Panc1 (cell line): Measurements from ENCODE around the gene ANO8. TPM values are rescaled to one million over a fixed set of nuclear protein-coding genes. Genes with fewer than 3 reads are reported as not detected.

Source experiments
- ATAC-seq: fragments of 200-7000 bp; cut with Tn5 transposase; 2 replicates; pipeline ENCODE4 v1.9.1; 2020; ENCODE audit warnings: mild to moderate bottlenecking, moderate library complexity
- BruUV-seq: library from RNA; stranded (reverse); fragments of 400-500 nt; replicated peaks from 2 replicates; lab custom pipeline; 2021; lab: Mats Ljungman, UMichigan
- CTCF ChIA-PET: fragments of 300-600 bp; sonication (Branson Sonifier 250); formaldehyde crosslinking; loops from one replicate; lab custom pipeline; 2022; ENCODE audit warnings: antibody characterized with exemption; lab: Charles Lee
- POLR2A ChIA-PET: fragments of 300-600 bp; sonication (Branson Sonifier 250); formaldehyde crosslinking; loops from one replicate; lab custom pipeline; 2022; ENCODE audit warnings: antibody characterized with exemption; lab: Charles Lee
- DNase-seq: peaks from one replicate; pipeline ENCODE4 v3.0.0-alpha.2; 2010; ENCODE audit warnings: low read depth, low spot score
- H3K27ac ChIP-seq: 2 replicates; pipeline ENCODE4 v1.5.1; 2011; ENCODE audit warnings: mild to moderate bottlenecking, low read length, inconsistent platforms
- H3K27me3 ChIP-seq: fragments of 200-500 bp; sonication (Bioruptor generic); 2 replicates; pipeline ENCODE4 v1.6.0; 2014; ENCODE audit warnings: low read length, inconsistent platforms; ENCODE audit not compliant: control insufficient read depth, insufficient read depth
- H3K36me3 ChIP-seq: fragments of 200-500 bp; sonication (Bioruptor generic); 2 replicates; pipeline ENCODE4 v1.5.1; 2014; ENCODE audit warnings: inconsistent platforms, mild to moderate bottlenecking, low read length, moderate library complexity; ENCODE audit not compliant: control insufficient read depth, insufficient read depth
- H3K4me1 ChIP-seq: 2 replicates; pipeline ENCODE4 v1.5.1; 2011; ENCODE audit warnings: inconsistent platforms, mild to moderate bottlenecking, low read length, moderate library complexity; ENCODE audit not compliant: control insufficient read depth, insufficient read depth
- H3K4me3 ChIP-seq, 2 experiments: 2 replicates each; pipeline ENCODE4 v1.5.1; 2011 to 2012; ENCODE audit warnings: low read depth in 2 of 2, low read length in 2 of 2, mild to moderate bottlenecking in 2 of 2, inconsistent platforms in 1 of 2, moderate library complexity in 1 of 2
- H3K9me3 ChIP-seq: fragments of 200-500 bp; sonication (Bioruptor generic); 2 replicates; pipeline ENCODE4 v1.5.1; 2014; ENCODE audit warnings: low read depth, mild to moderate bottlenecking, inconsistent platforms, low read length, moderate library complexity; ENCODE audit not compliant: control insufficient read depth, insufficient read depth
- CTCF ChIP-seq: fragments of 450-650 bp; IDR thresholded peaks from 2 replicates; pipeline ENCODE4 v1.5.1; 2017; ENCODE audit warnings: mild to moderate bottlenecking
- POLR2AphosphoS5 ChIP-seq: IDR thresholded peaks from 2 replicates; pipeline ENCODE4 v1.6.1; 2012; ENCODE audit warnings: mild to moderate bottlenecking, low read depth, low read length, moderate library complexity
- SIN3A ChIP-seq: IDR thresholded peaks from 2 replicates; pipeline ENCODE4 v1.6.1; 2012; ENCODE audit warnings: low read depth, mild to moderate bottlenecking, low read length, moderate library complexity, borderline replicate concordance; ENCODE audit not compliant: insufficient read depth
- TCF7L2 ChIP-seq: IDR thresholded peaks from 2 replicates; pipeline ENCODE4 v1.6.1; 2011; ENCODE audit warnings: mild to moderate bottlenecking, low read depth, low read length, inconsistent platforms
- in situ Hi-C: cut with HindIII; loops from 2 replicates; pipeline ENCODE4 v1.10.0; 2016; ENCODE audit warnings: low sequenced_read_pairs, low pct_unique_long_range_greater_than_20kb
- intact Hi-C: fragments of 100-400 bp; cut with micrococcal nuclease; formaldehyde crosslinking; loops from one replicate; pipeline ENCODE4 v1.10.0; 2022; ENCODE audit not compliant: unreplicated experiment
- total RNA-seq: library from RNA; stranded (reverse); gene quantifications from one replicate; pipeline ENCODE4 v1.2.1, GENCODE V29; 2021; ENCODE audit not compliant: unreplicated experiment
- TF ChIP-seq, protein P1 (sequence below), 2 experiments: IDR thresholded peaks; 2 replicates each; pipeline ENCODE4 v1.6.1; 2011 to 2012; ENCODE audit warnings: low read depth in 2 of 2, control low read depth in 1 of 2, low read length in 1 of 2, mild to moderate bottlenecking in 1 of 2, moderate library complexity in 1 of 2; ENCODE audit not compliant: insufficient read depth in 1 of 2

ANO8 gene
- total RNA-seq, 1 experiment from 2014 or later: 13.5 TPM

GRCh38 chr19:17339088-17339741, 4.6 kb upstream of the ANO8 start:
- Histone ChIP-seq H3K36me3 (peaks cover 4% of the 10 kb centered on the region; the same call in 1 of the 2 replicates), H3K4me1 (peaks cover 10% of the 10 kb centered on the region), H3K27ac (no peak overlapping the region), H3K27me3 (no peaks in the 10 kb centered on the region), H3K4me3 (no peak overlapping the region), H3K9me3 (no peaks in the 10 kb centered on the region)
- DNase-seq (no peak), ATAC-seq (no peak)
- ChIA-PET POLR2A (no interaction called here), CTCF (interaction anchor here (0.7 kb wide), 1 partner anchor 26 kb away, joined by 10 read pairs; no protein-coding TSS in a partner anchor)
- in situ Hi-C loops: no loop called here
- intact Hi-C loops: no loop called here
- no TSS peak for BruUV-seq
- TF ChIP-seq TCF7L2: no peak
- TF ChIP-seq, protein P1, sequence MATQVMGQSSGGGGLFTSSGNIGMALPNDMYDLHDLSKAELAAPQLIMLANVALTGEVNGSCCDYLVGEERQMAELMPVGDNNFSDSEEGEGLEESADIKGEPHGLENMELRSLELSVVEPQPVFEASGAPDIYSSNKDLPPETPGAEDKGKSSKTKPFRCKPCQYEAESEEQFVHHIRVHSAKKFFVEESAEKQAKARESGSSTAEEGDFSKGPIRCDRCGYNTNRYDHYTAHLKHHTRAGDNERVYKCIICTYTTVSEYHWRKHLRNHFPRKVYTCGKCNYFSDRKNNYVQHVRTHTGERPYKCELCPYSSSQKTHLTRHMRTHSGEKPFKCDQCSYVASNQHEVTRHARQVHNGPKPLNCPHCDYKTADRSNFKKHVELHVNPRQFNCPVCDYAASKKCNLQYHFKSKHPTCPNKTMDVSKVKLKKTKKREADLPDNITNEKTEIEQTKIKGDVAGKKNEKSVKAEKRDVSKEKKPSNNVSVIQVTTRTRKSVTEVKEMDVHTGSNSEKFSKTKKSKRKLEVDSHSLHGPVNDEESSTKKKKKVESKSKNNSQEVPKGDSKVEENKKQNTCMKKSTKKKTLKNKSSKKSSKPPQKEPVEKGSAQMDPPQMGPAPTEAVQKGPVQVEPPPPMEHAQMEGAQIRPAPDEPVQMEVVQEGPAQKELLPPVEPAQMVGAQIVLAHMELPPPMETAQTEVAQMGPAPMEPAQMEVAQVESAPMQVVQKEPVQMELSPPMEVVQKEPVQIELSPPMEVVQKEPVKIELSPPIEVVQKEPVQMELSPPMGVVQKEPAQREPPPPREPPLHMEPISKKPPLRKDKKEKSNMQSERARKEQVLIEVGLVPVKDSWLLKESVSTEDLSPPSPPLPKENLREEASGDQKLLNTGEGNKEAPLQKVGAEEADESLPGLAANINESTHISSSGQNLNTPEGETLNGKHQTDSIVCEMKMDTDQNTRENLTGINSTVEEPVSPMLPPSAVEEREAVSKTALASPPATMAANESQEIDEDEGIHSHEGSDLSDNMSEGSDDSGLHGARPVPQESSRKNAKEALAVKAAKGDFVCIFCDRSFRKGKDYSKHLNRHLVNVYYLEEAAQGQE (IDR thresholded peaks at IDR 0.05; ENCODE audit: insufficient read depth in 1 of 2, low read depth in 2 of 2, low read length in 1 of 2): no peak
- no peak for TF ChIP-seq POLR2AphosphoS5
- TF ChIP-seq CTCF: no peak
- TF ChIP-seq SIN3A: no peak

- BruUV-seq: no TSS peak
- peaks cover 7% of the 10 kb centered on the region; the same call in 1 of the 2 replicates for H3K36me3 ChIP-seq
- DNase-seq: no peak
- H3K27me3 ChIP-seq: no peaks in the 10 kb centered on the region
- intact Hi-C loops (no loop called here), in situ Hi-C loops (no loop called here)
- no peaks in the 10 kb centered on the region for H3K9me3 ChIP-seq
- no peak for ATAC-seq
- TF ChIP-seq POLR2AphosphoS5 (no peak), TCF7L2 (no peak), SIN3A (no peak), CTCF (no peak)
- TF ChIP-seq, protein P1 (IDR thresholded peaks at IDR 0.05; ENCODE audit: insufficient read depth in 1 of 2, low read depth in 2 of 2, low read length in 1 of 2): no peak
- H3K27ac ChIP-seq: 0 out of 2 replicates have a peak overlapping the region, but pooled peaks have one; percentile 98
- CTCF ChIA-PET: no interaction called here
- peaks cover 12% of the 10 kb centered on the region for H3K4me1 ChIP-seq
- POLR2A ChIA-PET: no interaction called here
- H3K4me3 ChIP-seq: peak overlapping the region; percentile 86 to 94
These were observed 3.9 kb upstream of the ANO8 start for GRCh38 chr19:17338433-17339078.
